Measurements from ENCODE around the gene ST14. TPM values are rescaled to one million over a fixed set of nuclear protein-coding genes. Genes with fewer than 3 reads are reported as not detected.

The ST14 gene
- total and polyA plus RNA-seq, 11 donors: 0.37 to 13.0 (median 1.3) TPM

GRCh38 chr11:130187096-130187495, 27.5 kb downstream of the ST14 start:
- intact Hi-C loops (cut with DNase I): no loop called here
- TF ChIP-seq POLR2A (IDR thresholded peaks at IDR 0.05) (no peak), CTCF (IDR thresholded peaks at IDR 0.05) (no peak)
- Histone ChIP-seq H3K36me3 (no peaks in the 10 kb centered on the region), H3K4me1 (peaks cover 0 to 10% (median 1%) of the 10 kb centered on the region in 12 donors), H3K27me3 (no peaks in the 10 kb centered on the region), H3K4me3 (no peak overlapping the region), H3K9me3 (no peaks in the 10 kb centered on the region), H3K27ac (no peak overlapping the region)
- DNase-seq (peak in 1 of 5 donors; percentile 33), ATAC-seq (no peak)
- 85 to 97% (median 92%) methylated on average over 10 to 13 of the region's 13 CpGs for WGBS, 4 donors

GRCh38 chr11:130188047-130188446, 28.5 kb downstream of the ST14 start:
- intact Hi-C loops (cut with DNase I): no loop called here
- peak in 1 of 5 donors; percentile 53 for DNase-seq
- WGBS, 4 donors: 93 to 94% (median 94%) methylated on average over 12 to 14 of the region's 14 CpGs
- H3K27me3 ChIP-seq: no peaks in the 10 kb centered on the region
- peaks cover 0 to 7% (median 0%) of the 10 kb centered on the region in 12 donors for H3K4me1 ChIP-seq
- no peak overlapping the region for H3K27ac ChIP-seq
- no peak overlapping the region for H3K4me3 ChIP-seq
- ATAC-seq: no peak
- TF ChIP-seq CTCF (IDR thresholded peaks at IDR 0.05) (no peak), POLR2A (IDR thresholded peaks at IDR 0.05) (no peak)
- no peaks in the 10 kb centered on the region for H3K9me3 ChIP-seq
- H3K36me3 ChIP-seq: no peaks in the 10 kb centered on the region

GRCh38 chr11:130188585-130189347, 29.2 kb downstream of the ST14 start:
- TF ChIP-seq POLR2A (IDR thresholded peaks at IDR 0.05) (no peak), CTCF (IDR thresholded peaks at IDR 0.05) (no peak)
- no peak overlapping the region for H3K4me3 ChIP-seq
- no peaks in the 10 kb centered on the region for H3K36me3 ChIP-seq
- H3K27me3 ChIP-seq: no peaks in the 10 kb centered on the region
- intact Hi-C loops (cut with DNase I): no loop called here
- 86 to 88% (median 87%) methylated on average over 14 to 19 of the region's 19 CpGs for WGBS, 4 donors
- DNase-seq (peak in 1 of 5 donors; percentile 26), ATAC-seq (no peak)
- no peaks in the 10 kb centered on the region for H3K9me3 ChIP-seq
- no peak overlapping the region for H3K27ac ChIP-seq
- peaks cover 0 to 7% (median 0%) of the 10 kb centered on the region in 12 donors for H3K4me1 ChIP-seq

GRCh38 chr11:130189492-130190210, 30.1 kb downstream of the ST14 start:
- 86 to 93% (median 90%) methylated on average over 19 to 32 of the region's 32 CpGs for whole genome bisulfite sequencing, 4 donors
- peak in 2 of 4 donors; percentile 23 to 24 for ATAC-seq
- DNase-seq: peak in 1 of 5 donors; percentile 55

More at GRCh38 chr11:130189492-130190210, 30.1 kb downstream of the ST14 start:
- H3K4me1 ChIP-seq: peaks cover 0 to 7% (median 0%) of the 10 kb centered on the region in 12 donors
- H3K27me3 ChIP-seq: no peaks in the 10 kb centered on the region
- H3K4me3 ChIP-seq: no peak overlapping the region
- intact Hi-C loops (cut with DNase I): no loop called here
- H3K27ac ChIP-seq: no peak overlapping the region
- no peaks in the 10 kb centered on the region for H3K36me3 ChIP-seq
- TF ChIP-seq CTCF (IDR thresholded peaks at IDR 0.05): no peak
- H3K9me3 ChIP-seq: no peaks in the 10 kb centered on the region

Data from heart left ventricle (tissue), 16 donors.